ENCODE measurements around the gene PPCDC. TPM values are rescaled to one million over a fixed set of nuclear protein-coding genes. Genes with fewer than 3 reads are reported as not detected.

Gene PPCDC
- total and polyA plus RNA-seq, 8 donors = 7.9 to 21.3 (median 10.1) TPM

DNA sequence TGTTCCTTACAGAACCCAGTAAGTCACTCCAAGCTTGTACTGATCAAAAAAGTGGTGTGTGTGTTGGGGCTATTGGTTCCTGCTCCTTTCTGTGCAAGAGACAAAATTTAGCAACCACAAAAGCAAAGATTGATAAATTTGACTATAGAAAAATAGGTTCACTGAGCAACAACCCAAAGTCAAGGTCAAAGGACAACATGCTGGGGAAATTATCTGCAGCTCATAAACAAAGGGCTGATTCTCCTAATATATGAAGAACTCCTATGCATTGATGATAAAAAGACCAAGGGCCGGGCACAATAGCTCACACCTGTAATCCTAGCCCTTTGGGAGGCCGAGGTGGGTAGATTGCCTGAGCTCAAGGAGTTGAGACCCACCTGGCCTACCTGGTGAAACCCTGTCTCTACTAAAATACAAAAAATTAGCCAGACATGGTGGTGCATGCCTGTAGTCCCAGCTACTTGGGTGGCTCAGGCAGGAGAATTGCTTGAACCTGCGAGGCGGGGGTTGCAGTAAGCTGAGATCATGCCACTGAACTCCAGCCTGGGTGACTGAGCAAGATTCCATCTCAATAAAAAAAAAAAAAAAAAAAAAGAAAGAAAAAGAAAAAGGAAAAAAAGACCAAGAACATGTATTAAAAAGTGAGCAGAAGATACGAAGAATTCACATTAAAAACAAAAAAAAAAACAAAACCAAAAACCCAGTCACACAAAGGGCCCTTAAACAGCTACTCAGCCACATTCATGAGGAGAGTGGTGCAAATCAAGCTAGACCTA, 29.8 kb downstream of the PPCDC start:
- Histone ChIP-seq H3K27ac (no peak overlapping the region), H3K9me3 (no peaks in the 10 kb centered on the region), H3K27me3 (no peaks in the 10 kb centered on the region), H3K4me3 (no peak overlapping the region), H3K36me3 (no peaks in the 10 kb centered on the region), H3K4me1 (peaks cover 12 to 17% (median 14%) of the 10 kb centered on the region in 3 donors)
- no peak for FAIRE-seq
- intact Hi-C loops (cut with DNase I) = no loop called here
- TF ChIP-seq, protein P1, sequence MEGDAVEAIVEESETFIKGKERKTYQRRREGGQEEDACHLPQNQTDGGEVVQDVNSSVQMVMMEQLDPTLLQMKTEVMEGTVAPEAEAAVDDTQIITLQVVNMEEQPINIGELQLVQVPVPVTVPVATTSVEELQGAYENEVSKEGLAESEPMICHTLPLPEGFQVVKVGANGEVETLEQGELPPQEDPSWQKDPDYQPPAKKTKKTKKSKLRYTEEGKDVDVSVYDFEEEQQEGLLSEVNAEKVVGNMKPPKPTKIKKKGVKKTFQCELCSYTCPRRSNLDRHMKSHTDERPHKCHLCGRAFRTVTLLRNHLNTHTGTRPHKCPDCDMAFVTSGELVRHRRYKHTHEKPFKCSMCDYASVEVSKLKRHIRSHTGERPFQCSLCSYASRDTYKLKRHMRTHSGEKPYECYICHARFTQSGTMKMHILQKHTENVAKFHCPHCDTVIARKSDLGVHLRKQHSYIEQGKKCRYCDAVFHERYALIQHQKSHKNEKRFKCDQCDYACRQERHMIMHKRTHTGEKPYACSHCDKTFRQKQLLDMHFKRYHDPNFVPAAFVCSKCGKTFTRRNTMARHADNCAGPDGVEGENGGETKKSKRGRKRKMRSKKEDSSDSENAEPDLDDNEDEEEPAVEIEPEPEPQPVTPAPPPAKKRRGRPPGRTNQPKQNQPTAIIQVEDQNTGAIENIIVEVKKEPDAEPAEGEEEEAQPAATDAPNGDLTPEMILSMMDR (IDR thresholded peaks at IDR 0.05) = no peak
- 96 to 97% methylated on average over 5 of the region's 5 CpGs for WGBS, 2 donors
- no peak for DNase-seq
- ATAC-seq = no peak

DNA sequence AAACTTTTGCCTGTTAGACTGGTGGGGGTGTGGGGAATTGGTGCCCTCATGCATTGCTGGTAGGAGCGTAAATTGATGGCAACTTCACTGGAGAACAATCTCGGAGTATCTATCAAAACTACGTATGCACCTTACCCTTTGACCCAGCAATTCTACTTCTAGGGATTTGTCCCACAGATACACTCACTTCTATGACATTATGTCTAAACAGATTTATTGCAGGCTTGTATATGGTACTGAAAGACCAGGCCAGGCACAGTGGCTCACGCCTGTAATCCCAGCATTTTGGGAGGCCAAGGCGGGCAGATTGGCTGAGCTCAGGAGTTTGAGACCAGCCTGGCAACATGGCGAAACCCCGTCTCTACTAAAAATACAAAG, 30.3 kb downstream of the PPCDC start:
- no peaks in the 10 kb centered on the region for H3K36me3 ChIP-seq
- H3K4me3 ChIP-seq = no peak overlapping the region
- no peak for ATAC-seq
- peaks cover 10 to 14% (median 12%) of the 10 kb centered on the region in 3 donors for H3K4me1 ChIP-seq
- FAIRE-seq = no peak
- no peaks in the 10 kb centered on the region for H3K9me3 ChIP-seq
- TF ChIP-seq, protein P1 (IDR thresholded peaks at IDR 0.05) = no peak
- WGBS, 2 donors = 94 to 98% methylated on average over 7 of the region's 7 CpGs
- no peak overlapping the region for H3K27ac ChIP-seq
- no peak for DNase-seq
- no peaks in the 10 kb centered on the region for H3K27me3 ChIP-seq
- intact Hi-C loops (cut with DNase I) = no loop called here

DNA sequence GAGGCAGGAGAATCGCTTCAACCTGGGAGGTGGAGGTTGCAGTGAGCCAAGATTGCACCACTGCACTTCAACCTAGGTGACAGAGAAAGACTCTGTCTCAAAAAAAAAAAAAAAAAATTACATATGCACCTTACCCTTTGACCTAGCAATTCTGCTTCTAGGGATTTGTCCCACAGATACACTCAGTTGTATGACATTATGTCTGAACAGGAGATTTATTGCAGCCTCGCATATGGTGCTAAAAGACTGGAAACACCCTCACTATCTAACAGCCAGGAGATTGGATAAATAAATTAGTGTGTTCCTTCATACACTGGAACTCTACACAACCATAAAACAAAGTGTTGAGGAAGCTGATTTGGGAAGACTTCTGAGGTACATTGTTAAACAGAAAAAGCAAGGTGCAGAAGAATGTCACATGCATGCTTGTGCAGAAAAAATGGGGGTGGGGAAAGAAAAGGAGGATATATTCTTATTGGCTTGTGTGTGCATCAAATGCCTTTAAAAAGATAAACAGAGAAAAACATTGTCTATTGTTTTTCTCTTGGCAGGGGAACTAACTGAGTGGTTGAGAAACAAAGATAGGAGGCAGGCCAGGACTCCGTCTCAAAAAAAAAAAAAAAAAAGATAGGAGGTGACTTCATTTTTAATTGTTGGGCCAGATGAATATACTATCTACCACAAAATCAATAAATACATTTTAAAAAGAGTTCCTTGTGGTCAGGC, 30.9 kb downstream of the PPCDC start:
- TF ChIP-seq, protein P1 (IDR thresholded peaks at IDR 0.05) = no peak
- peaks cover 4 to 8% (median 6%) of the 10 kb centered on the region in 3 donors for H3K4me1 ChIP-seq
- no peaks in the 10 kb centered on the region for H3K27me3 ChIP-seq
- DNase-seq (no peak), ATAC-seq (peak in 3 of 4 donors; percentile 12 to 56 (median 45)), FAIRE-seq (no peak)
- no peak overlapping the region for H3K4me3 ChIP-seq
- no peaks in the 10 kb centered on the region for H3K36me3 ChIP-seq
- intact Hi-C loops (cut with DNase I) = no loop called here
- H3K9me3 ChIP-seq = no peaks in the 10 kb centered on the region
- peak overlapping the region in 1 of 4 donors; percentile 5 for H3K27ac ChIP-seq
- 53 to 54% methylated on average over 3 of the region's 3 CpGs for WGBS, 2 donors

GRCh38 chr15:75056036-75056435, 32.6 kb downstream of the PPCDC start:
- ATAC-seq (no peak), DNase-seq (no peak), FAIRE-seq (no peak)
- TF ChIP-seq, protein P1 (IDR thresholded peaks at IDR 0.05) = no peak
- Histone ChIP-seq H3K4me3 (no peak overlapping the region), H3K27me3 (no peaks in the 10 kb centered on the region), H3K27ac (no peak overlapping the region), H3K36me3 (no peaks in the 10 kb centered on the region), H3K4me1 (no peaks in the 10 kb centered on the region), H3K9me3 (no peaks in the 10 kb centered on the region)
- WGBS, 2 donors = 94 to 96% methylated on average over 7 of the region's 7 CpGs
- intact Hi-C loops (cut with DNase I) = no loop called here

Measured in pancreas (tissue), 10 donors.